Frontal cortex (tissue), 4 donors: ENCODE measurements around the gene CADM2. TPM values are rescaled to one million over a fixed set of nuclear protein-coding genes. Genes with fewer than 3 reads are reported as not detected.
A peak's percentile ranks its signal among the peaks of the same experiment; 100 is the strongest.

ENCODE experiments used
- DNase-seq, 2 donors: peaks; one replicate each; pipeline ENCODE4 v3.0.0; 2012; ENCODE audit warnings: low spot score in 2 of 2
- FAIRE-seq: peaks from 2 replicates; lab custom pipeline; 2012; peaks lifted over from hg19 to GRCh38; lab: Jason Lieb, UNC
- total RNA-seq: library from RNA; depleted of rRNA; stranded (reverse); fragments of >200 nt; gene quantifications from one replicate; pipeline ENCODE4 v1.2.3, GENCODE V29; 2014
- donor health status: control.
- donor health status: control.
- donor health status: control.

Gene CADM2
- total RNA-seq, 1 donor from 2014 or later, result 64.8 TPM

DNA sequence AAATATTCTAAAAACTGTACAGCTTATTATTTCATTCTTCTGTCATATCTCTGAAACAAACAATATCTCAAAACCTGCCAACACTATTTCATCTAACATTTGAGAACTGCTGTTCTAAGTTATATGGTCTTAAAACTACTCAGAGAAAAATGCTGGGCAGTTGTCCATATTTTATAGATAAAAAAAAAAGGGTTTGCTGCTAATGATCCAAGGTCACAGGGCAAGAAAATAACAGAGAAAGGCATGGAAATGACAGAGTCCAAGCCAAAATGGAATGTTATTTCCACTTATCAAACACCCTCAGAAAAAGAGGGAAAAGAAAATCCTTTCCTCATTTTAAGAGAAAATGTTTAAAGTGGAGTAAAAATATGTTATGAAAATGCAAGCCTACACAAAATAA, 313.1 kb downstream of the CADM2 start:
- DNase-seq (no peak), FAIRE-seq (no peak)

DNA sequence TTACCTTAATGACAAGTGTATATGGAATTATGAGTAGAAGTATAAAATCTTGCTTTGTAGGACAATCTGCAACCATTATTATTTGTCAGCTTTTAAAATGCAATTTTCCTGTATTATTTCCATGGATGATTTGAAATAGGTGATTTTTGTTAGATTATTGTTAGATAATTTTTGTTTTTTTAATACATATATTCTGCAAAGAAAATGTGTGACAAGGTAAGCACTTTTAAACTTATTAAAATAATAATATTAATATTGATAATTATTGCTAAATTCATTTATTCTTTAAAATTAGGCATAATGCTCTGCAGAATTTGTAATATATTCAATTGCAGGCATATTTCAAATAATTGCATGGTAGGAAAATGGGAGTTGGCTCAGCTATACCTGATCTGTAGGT, 329.5 kb downstream of the CADM2 start:
- FAIRE-seq (peak; percentile 13), DNase-seq (no peak)

DNA sequence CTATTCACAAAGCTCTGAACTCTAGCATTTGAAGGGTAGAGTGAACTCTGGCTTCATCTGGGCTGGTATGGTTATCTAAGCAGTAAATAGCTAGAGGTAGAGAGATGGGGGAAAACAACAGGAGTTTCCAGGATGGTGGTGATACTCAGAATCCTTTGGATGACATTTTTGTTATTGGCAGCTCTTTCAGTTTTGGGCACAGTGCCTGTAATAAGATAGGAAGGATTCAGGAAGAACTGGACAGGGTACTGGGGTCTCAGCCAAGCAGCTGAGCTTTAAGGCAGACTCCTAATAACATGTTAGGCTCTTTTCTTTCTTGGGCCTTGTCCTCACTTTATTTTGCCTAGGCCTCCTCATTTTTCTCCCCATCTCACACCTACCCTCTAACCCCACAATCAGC, 338.5 kb downstream of the CADM2 start:
- DNase-seq (no peak), FAIRE-seq (no peak)

DNA sequence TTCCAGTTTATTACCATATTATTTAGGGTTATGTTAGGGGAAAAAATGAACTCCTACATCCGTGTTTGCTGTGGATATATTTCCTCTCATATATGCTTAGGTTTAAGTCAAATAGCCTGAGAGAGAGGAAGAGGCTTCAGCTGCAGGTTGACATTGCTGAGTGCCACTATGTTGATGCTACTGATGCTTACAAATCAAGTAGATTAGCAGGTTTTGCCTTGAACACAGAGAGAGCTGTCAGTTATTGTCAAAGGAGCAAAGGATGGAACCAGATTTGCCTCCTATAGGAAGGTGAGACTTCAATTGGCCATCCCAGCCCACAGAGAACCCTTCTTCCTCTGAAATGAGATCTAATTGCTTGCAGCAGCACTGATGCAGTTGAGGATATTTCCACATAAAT, 339.2 kb downstream of the CADM2 start:
- no peak for FAIRE-seq

DNA sequence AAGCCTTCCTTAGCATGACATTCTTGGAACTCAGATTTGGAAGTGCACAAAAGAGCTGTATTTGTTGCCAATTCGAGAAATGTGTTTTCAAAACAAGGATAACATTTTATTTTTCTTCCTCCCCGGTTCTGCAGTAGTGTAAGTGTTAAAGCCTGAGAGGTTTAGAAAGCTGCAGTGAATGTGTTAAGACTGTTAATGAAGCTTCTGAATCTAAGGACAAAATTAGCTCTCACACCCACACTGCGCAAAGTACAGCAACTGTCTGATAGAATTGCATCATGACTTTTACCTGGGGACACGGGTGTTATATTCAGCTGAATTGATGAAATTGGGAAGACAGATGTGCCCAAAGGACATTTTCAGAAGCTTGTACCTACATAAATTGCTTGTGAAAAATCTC, 344.4 kb downstream of the CADM2 start:
- DNase-seq (no peak), FAIRE-seq (no peak)

More for the DNA sequence above, 339.2 kb downstream of the CADM2 start:
- no peak for DNase-seq

DNA sequence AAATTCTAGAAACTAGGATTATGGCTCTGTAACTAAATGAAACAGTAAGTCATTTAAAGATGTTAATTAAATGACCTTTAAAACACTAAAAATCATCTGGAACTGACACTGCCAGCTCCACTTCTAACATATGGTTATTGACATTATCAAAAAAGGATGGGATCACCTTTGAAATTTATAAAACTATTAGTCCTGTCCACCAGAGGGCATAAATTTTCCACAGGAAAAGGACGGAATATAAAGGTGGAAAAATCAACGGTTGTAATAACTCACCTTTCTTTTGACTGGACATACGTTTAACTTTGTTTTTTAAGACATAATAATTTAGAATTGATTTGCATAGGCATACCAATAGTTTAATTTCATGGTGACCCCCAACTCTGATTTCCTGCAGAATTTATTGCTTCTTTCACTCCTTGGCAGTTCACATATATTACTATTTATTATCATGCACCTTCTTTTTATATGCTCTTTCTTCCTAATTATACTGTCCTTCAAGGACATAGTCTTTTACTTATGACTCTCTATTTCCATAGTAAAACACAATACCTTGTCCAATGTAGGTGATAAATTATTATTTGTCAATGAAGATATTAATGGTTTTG, 345.7 kb downstream of the CADM2 start:
- FAIRE-seq, result no peak
- DNase-seq, result no peak

DNA sequence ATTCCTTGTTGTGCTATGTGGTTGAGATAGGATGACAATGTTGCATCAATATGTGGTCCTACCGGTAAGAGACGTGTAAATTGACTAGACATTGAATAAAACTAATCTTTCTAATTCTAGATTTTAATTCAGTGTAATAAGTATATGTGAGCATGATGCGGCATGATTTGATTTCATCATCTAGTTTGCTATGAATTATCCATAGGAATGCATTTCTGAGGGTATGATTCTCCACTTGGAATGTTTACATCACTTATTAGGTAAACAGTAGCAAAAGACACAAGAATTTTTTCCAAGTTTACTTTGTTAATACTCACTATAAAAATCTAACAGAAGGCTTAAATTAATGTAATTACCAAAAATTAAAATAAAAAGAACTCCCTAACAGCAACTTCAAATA, 353.5 kb downstream of the CADM2 start:
- DNase-seq (no peak), FAIRE-seq (no peak)

DNA sequence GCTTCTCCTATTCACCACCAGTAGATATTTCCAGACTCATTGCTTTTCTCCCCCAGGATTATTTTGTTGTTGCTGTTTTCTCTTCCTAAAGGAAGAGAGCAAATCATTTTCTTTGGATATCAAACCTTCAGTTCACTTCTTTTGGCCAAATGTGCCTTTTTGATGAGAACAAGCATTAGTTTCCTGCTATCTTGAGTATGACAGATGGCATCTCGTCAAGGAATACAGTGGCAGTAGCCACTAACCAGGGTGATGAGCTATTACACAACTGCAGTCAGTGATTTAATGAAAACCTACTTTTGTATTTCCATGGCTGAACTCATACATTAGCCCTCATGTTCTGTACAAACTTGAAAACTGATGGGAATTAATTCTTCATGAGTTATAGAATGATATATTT, 354.6 kb downstream of the CADM2 start:
- FAIRE-seq (no peak), DNase-seq (no peak)

DNA sequence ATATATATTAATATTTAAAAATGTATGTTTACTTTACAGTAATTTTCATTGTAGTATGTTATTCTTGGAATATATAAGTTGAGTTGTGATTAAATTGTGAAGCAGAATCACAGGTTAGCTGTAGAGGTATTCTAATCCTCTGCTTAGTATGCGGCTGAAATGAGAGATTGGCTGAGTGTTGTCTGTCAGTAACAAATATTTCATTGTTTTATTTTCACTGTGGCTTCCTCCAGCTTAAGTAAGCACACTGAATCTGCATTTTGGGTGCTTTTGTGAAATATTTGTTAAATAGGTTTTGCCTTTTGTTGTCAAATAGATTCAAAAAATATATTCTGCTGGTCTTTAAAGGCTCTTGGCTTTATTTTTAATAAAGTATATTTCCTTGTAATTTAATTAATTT, 357.5 kb downstream of the CADM2 start:
- FAIRE-seq (no peak), DNase-seq (no peak)

DNA sequence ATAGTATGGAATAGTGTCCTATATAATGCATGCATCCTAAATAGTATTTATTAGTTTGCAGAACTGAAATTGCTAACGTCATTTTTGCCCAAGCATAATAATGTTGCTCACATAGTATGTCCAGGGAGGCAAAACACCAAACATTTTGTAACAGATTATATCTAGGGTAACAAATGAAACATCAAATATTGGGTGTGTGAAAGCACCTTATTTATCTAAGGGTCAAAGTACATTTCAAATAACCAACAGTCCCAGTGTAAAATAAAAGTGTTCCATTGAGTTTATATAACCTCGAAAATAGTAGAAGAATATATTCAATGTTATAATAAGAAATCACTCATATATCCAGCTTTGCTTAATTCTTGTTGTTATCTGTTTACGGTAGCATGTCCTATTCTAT, 363.1 kb downstream of the CADM2 start:
- no peak for DNase-seq
- no peak for FAIRE-seq

DNA sequence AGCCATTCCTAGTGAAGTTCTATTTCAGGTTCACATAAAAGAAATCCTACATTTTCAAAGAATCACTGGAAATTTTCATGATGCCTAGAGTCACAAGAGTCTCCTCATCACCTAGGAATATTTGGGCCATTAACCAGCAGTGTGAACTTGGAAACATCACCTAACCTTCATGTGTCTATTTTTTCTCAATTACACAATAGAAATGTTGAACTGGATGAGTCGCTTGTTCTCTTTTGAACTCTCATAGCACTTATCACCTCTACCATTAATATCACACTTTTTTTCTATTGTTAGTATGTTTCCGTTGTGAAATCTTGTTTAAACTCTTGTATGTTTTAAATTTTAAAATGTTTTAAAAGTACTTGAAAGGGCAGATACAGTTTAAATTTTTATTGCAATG, 371.3 kb downstream of the CADM2 start:
- FAIRE-seq, result no peak
- no peak for DNase-seq

DNA sequence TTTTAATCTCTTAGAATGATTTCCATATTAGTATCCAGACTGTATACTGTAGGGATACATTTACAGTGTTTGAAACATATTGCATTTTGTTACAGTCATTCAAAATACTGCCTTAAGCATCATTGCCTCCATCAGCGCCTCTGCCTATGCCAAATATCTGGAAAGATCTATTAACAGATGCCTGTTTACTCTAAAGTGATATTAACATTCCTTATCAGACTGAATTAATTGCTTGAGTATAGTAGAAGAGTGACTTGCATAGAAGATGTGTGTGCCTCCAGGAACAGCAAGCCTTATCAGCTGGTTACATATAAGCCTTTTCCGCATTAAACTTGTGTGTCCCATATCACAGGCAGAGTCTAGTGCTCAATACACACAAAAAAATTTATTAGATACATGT, 379.1 kb downstream of the CADM2 start:
- FAIRE-seq (no peak), DNase-seq (no peak)

DNA sequence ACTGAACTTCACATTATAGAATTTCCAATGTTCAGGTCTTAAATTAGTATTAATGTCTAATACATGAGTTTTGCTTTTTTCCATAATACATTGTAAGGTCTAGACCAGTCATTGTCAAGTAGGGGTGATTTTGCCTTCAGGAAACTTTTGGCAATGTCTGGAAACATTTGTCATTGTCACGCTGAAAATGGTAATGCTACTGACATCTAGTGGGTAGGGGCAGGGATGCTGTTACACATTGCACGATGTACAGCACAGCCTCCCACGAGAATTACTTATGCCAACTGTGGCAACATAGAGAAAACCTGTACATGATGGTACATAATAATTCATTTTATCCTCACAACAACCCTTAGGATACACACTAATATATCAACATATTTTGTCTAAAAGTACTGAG, 384.1 kb downstream of the CADM2 start:
- DNase-seq (no peak), FAIRE-seq (no peak)

DNA sequence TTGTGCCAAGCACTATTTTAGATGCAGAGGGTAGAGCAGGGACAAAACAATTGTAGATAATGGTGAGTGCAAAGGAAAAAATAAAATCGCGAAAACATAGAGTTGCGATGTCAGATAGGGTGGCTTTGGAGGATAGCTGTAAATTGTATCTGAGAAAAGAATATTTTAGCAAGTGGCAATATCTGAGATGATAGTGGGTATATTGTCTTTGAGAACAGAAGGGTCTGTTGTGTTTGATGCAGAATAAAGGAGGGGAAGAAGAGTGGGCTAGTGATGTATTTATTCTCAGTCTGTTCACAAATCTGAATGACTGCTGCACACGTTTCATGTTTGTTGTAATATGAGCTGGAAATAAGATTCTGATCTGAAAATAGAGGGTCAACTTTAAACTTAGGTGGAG, 396.8 kb downstream of the CADM2 start:
- FAIRE-seq (peak; percentile 36), DNase-seq (peak in 1 of 2 donors; percentile 2)

DNA sequence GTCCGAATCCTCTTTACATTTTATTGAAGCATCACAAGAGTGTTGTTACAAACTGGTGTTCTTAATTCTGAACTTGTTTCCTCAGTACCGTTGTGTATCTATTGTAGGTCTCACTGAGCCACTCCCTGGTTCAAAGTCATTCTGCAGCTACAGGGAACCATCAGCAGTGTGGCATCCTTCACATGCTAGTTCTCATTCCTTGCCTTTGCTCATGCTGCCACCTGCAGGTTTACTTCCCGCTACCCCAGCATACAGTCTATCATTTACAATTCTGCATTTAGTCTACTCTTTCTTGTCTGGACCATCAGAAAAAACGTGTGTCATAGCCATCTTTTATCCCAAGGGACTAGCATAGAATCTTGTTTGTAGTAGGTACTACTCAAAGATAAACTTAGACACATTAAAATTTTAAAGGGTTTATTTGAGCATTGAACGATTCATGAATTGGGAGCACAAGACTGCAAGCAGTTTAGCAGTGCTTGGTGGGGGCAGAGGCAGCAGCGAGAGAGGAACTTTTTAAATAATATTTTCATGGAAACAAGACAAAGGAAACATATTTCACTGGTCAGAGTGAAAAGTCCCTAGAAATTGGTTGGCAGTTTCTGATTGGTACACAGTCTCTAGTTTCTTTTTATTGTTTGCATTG, 402.1 kb downstream of the CADM2 start:
- FAIRE-seq (peak; percentile 50), DNase-seq (peak; percentile 1 to 15)

DNA sequence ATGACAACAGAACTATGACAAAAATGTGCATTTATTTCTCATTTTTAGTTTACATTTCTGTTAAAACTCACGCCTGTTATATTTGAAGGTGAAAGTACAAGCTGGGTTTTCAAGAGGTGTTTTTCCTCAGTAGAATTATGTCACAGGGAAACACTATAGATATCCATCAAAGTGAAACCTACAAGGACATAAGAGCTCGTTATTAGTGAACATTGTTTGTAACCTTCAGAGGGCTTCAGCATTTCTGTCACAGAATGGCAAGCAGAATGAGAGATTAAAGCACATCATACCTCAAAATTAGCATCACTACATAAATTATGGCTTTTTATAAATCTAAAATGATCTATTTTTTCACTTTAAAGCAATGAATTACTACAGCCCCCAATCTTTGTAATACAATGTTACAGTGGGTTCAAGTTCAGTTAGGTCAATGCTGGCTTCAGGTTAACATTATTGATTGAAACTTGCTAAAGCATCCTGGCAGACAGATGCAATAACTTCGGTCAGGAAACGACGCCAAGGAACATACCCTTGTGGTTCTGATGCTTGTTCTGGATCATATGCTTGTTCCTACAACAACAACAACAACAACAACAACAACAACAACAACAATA, 405.6 kb downstream of the CADM2 start:
- FAIRE-seq, result no peak
- DNase-seq, result no peak

DNA sequence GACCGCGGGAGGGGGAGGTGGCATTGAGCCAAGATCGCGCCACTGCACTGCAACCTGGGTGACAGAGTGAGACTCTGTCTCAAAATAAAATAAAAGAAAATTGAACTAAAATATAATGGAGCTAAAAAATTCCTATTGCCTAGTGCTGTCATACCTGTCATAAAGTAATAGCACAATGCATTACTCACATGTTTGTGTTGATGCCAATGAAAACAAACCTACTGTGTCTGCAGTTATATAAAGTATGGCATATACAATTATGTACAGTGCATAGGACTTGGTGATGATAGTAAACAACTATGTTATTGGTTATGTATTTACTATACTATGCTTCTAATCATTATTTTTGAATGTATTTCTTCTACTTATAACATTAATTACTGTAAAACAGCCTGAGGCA, 411.6 kb downstream of the CADM2 start:
- DNase-seq (no peak), FAIRE-seq (no peak)

DNA sequence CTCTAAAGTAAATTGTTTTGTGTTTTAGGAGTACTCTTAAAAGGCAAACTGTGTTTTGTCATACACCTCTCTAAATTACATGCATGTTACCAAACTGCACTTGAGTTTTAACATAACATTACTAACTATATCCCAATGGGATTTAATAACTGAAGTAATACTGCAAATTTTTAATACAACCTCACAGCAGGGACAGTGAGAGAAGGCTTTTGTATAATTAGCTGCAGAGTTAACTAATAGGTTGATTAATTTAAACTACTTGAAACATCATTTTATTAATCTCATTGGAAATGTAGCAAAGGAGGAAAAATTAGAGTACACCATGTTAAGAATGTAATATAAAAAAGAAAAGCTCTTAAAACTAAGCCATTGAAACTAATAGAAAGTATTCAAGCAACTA, 417.3 kb downstream of the CADM2 start:
- FAIRE-seq (peak; percentile 44), DNase-seq (no peak)

DNA sequence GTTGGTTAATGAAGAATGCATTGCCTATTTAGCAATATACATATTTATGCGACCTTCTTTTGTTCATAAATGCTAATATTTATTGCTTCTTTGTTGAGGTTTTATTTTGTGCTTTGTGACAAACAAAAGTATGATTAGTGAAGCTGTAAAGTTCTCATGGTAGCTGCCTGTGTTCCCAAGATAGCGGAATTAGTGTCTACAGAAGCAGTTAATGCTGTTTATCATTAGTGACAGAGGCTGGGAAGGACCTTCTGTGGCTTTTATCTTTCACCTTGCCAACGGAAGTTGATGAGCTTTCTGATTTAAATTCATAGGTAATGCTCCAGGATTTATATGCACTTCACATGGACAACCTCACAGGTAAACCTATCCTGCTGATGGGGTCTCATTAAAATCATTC, 418.3 kb downstream of the CADM2 start:
- FAIRE-seq, result no peak
- DNase-seq, result no peak

DNA sequence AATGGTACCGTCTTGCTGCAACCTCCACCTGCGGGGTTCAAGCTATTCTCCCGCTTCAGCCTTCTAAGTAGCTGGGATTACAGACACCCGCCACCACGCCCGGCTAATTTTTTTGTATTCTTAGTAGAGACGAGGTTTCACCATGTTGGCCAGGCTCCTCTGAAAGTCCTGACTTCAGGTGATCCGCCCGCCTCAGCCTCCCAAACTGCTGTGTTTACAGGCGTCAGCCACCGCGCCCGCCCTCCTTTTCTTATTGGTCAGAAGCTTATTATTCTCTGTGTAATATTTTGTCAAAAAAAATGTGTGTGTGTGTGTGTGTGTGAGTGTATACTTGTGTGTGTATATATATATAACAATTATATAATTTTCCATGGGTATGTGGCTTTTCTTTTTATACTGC, 425.6 kb downstream of the CADM2 start:
- FAIRE-seq (no peak), DNase-seq (no peak)

DNA sequence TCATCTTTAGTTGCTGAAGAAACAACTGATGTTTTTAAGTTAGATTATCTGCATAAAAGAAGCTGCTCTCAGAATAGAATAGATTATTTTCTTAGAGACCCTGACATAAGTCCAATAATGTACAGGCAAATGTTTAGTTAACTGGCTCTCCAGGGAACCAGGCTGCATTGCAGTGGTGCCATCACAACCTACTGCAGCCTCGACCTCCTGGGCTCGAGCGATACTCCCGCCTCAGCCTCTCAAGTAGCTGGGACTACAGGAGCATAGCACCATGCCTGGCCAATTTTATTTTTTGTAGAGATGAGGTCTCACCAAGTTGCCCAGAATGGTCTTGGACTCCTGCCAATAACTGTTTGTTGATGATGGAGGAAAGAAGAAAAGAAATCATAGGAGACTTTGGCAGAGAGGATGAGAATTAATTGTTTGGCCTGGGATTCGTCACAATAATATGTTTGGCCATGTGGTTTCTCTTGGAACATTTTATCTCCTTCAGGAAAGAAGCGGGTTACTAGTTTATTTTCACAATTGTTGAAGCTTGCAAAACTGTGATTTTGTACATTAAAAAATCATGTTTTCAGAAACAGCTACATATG, 429.2 kb downstream of the CADM2 start:
- DNase-seq (no peak), FAIRE-seq (no peak)
